ENCODE results near the gene ZBTB25.

ZBTB25 gene, protein sequence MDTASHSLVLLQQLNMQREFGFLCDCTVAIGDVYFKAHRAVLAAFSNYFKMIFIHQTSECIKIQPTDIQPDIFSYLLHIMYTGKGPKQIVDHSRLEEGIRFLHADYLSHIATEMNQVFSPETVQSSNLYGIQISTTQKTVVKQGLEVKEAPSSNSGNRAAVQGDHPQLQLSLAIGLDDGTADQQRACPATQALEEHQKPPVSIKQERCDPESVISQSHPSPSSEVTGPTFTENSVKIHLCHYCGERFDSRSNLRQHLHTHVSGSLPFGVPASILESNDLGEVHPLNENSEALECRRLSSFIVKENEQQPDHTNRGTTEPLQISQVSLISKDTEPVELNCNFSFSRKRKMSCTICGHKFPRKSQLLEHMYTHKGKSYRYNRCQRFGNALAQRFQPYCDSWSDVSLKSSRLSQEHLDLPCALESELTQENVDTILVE

DNA sequence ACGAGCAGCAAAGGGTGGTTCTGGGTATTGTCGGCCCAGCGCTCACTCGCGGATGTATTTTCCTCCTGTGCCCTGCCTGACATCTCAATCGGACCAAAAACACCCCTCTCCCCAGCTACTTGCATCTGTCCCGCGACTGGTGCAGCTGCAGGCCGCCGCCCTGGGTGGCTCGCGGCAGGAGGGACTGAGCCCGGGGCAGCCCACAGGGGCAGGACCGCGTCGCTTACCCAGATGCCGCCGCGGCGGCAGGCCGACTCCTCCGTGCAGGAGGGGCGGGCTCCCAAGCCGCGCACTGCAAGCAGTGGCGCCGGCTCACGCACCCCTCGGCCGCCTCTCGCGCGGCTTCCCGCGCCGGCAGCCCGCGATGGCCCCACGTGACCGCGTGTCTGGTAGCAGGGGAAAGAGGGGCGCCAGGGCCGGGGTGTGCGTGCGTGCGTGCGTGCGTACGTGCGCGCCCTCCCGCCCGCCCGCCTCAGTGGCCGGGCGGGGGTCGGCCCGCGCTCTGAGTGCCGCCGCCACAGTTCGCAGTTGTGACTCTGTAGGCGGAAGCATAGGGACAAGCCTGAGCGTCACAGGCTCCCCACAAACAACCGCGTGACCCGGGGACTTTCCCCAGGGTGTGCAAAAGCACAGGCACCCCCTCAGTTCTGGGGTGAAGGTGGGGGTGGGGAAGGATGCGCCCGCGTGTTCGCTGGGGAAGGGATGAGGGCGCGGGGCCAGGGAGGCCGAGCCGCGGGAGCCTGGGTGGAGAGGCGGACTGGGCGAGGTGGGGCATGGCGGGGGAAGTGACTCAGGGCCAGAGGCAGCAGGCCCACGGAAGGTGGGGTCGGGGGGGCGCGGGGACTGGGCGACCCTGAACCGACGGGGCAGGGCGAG, at the start of gene ZBTB25:
Gene ZBTB25 (minus strand): TSS at position 405 of the 876 bp plus-strand sequence. CDS start 13,305 bp downstream, outside the sequence.
- TF ChIP-seq CEBPB (IDR thresholded peaks at IDR 0.05), result no peak
- 0 out of 2 replicates have a peak, but pooled peaks have one; percentile 20 for TF ChIP-seq YY1 (IDR thresholded peaks at IDR 0.05; ENCODE audit: low read depth)
- TF ChIP-seq, protein P1, sequence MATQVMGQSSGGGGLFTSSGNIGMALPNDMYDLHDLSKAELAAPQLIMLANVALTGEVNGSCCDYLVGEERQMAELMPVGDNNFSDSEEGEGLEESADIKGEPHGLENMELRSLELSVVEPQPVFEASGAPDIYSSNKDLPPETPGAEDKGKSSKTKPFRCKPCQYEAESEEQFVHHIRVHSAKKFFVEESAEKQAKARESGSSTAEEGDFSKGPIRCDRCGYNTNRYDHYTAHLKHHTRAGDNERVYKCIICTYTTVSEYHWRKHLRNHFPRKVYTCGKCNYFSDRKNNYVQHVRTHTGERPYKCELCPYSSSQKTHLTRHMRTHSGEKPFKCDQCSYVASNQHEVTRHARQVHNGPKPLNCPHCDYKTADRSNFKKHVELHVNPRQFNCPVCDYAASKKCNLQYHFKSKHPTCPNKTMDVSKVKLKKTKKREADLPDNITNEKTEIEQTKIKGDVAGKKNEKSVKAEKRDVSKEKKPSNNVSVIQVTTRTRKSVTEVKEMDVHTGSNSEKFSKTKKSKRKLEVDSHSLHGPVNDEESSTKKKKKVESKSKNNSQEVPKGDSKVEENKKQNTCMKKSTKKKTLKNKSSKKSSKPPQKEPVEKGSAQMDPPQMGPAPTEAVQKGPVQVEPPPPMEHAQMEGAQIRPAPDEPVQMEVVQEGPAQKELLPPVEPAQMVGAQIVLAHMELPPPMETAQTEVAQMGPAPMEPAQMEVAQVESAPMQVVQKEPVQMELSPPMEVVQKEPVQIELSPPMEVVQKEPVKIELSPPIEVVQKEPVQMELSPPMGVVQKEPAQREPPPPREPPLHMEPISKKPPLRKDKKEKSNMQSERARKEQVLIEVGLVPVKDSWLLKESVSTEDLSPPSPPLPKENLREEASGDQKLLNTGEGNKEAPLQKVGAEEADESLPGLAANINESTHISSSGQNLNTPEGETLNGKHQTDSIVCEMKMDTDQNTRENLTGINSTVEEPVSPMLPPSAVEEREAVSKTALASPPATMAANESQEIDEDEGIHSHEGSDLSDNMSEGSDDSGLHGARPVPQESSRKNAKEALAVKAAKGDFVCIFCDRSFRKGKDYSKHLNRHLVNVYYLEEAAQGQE (IDR thresholded peaks at IDR 0.05; ENCODE audit: low read depth), result 0 out of 2 replicates have a peak, but pooled peaks have one; percentile 17
- TF ChIP-seq, protein P2, sequence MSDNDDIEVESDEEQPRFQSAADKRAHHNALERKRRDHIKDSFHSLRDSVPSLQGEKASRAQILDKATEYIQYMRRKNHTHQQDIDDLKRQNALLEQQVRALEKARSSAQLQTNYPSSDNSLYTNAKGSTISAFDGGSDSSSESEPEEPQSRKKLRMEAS (IDR thresholded peaks at IDR 0.05), result peak; percentile 86
- peak; percentile 34; the same call in 1 of the 2 replicates for TF ChIP-seq EGR1 (IDR thresholded peaks at IDR 0.05)
- peak; percentile 99; the same call in 1 of the 2 replicates for TF ChIP-seq ZBTB7A (IDR thresholded peaks at IDR 0.05; ENCODE audit: low read depth)
- no peak for TF ChIP-seq FOXM1 (IDR thresholded peaks at IDR 0.05; ENCODE audit: borderline replicate concordance, low read depth)
- TF ChIP-seq, protein P3, sequence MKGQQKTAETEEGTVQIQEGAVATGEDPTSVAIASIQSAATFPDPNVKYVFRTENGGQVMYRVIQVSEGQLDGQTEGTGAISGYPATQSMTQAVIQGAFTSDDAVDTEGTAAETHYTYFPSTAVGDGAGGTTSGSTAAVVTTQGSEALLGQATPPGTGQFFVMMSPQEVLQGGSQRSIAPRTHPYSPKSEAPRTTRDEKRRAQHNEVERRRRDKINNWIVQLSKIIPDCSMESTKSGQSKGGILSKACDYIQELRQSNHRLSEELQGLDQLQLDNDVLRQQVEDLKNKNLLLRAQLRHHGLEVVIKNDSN (IDR thresholded peaks at IDR 0.05), result peak; percentile 95
- TF ChIP-seq TAF1 (IDR thresholded peaks at IDR 0.05; ENCODE audit: low read depth), result peak; percentile 67
- TF ChIP-seq EP300 (IDR thresholded peaks at IDR 0.05; ENCODE audit: borderline replicate concordance), result no peak
- 0 out of 2 replicates have a peak, but pooled peaks have one; percentile 8 for TF ChIP-seq CREB1 (IDR thresholded peaks at IDR 0.05; ENCODE audit: low read depth)
- peak; percentile 4; the same call in 1 of the 2 replicates for TF ChIP-seq TEAD4 (IDR thresholded peaks at IDR 0.05)
- TF ChIP-seq RAD21 (IDR thresholded peaks at IDR 0.05; ENCODE audit: low read depth), result no peak
- peak; percentile 37; the same call in 1 of the 2 replicates for TF ChIP-seq NFIC (IDR thresholded peaks at IDR 0.05)
- TF ChIP-seq TCF12 (IDR thresholded peaks at IDR 0.05; ENCODE audit: low read depth), result no peak; the same call in 1 of the 2 replicates

DNA sequence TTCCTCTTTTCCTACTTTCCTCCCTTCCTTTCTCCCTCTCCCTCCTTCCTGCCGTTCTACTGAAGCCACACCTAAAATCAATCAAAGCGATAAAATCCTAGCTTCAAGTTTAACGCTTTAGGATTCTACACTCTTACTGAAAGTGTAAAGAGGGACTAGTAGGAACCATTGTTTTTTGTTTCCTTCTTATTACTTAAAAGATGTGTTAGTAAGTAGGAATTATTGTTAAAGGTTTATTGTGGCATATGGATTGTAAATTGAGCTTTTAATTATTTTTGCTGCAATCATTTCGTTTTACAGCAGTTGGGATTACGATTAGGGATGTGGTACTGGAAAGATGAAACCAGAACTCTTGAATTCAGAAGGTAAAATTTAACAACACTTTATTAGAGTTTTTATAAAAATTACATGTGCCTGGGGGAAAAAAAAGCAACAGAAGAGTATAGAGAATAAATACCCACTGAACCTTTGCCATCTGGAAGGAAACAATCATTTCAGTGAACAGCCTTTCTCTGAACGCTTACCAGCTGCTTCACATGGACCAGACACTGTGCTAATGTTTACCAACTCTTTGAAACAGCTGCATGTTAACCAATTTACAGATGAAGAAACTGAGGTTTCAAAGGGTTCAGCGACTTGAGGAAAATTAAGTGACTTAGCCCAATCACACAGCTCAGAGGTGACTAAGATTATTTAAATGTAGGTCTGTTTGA, 47.1 kb upstream of the ZBTB25 start:
- TF ChIP-seq, protein P1 (IDR thresholded peaks at IDR 0.05; ENCODE audit: low read depth), result no peak
- TF ChIP-seq FOXM1 (IDR thresholded peaks at IDR 0.05; ENCODE audit: borderline replicate concordance, low read depth), result no peak
- TF ChIP-seq EGR1 (IDR thresholded peaks at IDR 0.05), result no peak
- TF ChIP-seq CREB1 (IDR thresholded peaks at IDR 0.05; ENCODE audit: low read depth), result no peak
- no peak for TF ChIP-seq TAF1 (IDR thresholded peaks at IDR 0.05; ENCODE audit: low read depth)
- TF ChIP-seq RAD21 (IDR thresholded peaks at IDR 0.05; ENCODE audit: low read depth), result no peak
- no peak for TF ChIP-seq TCF12 (IDR thresholded peaks at IDR 0.05; ENCODE audit: low read depth)
- no peak for TF ChIP-seq YY1 (IDR thresholded peaks at IDR 0.05; ENCODE audit: low read depth)
- no peak for TF ChIP-seq ZBTB7A (IDR thresholded peaks at IDR 0.05; ENCODE audit: low read depth)
- TF ChIP-seq EP300 (IDR thresholded peaks at IDR 0.05; ENCODE audit: borderline replicate concordance), result no peak
- TF ChIP-seq, protein P2 (IDR thresholded peaks at IDR 0.05), result no peak
- no peak for TF ChIP-seq CEBPB (IDR thresholded peaks at IDR 0.05)
- no peak for TF ChIP-seq NFIC (IDR thresholded peaks at IDR 0.05)
- TF ChIP-seq, protein P3 (IDR thresholded peaks at IDR 0.05), result no peak
- TF ChIP-seq TEAD4 (IDR thresholded peaks at IDR 0.05), result no peak

DNA sequence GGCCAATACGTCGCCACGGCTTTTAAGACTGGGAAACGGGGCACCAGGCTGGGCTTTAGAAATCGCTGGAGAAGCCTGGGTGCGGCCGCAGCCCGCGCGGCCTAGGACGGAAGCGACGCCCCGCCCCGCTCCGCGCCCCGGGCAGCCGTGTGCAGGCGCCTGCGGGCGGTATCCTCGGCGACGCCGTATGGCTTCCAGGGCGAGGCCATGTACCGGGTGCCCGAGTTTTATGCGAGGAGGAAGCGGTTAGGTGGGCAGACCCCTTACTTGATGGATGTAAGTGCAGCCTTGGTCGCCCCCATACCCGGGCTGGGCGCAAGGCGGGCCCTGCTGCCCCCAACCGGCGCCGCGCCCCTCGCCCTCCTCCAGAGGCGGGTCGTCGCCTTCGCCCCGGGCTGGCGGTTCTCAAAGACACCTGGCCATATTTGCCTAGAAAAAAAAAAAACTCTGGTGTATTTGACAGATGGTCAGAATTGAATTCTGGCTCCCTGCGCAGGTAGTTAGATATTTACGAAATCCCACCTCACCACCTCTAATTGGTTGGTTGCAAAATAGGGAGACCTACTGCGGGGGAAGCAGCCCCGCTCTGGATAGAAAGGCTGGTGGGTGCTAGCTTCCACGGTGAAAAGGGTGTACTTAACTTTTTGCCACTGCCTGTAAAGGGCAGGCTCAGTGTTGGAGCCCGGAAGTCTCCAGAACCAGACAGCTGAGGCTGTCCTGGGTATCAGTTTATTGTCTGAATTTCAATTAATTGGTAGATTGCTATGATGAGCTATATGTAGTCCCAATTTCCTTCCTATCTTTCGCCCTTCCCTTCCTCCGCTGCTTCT, 46.4 kb upstream of the ZBTB25 start, which contains the start of gene PPP1R36:
Gene PPP1R36 (plus strand): TSS at position 171 of the 830 bp plus-strand sequence. CDS start 37 bp downstream, at position 208.
- TF ChIP-seq, protein P3 (IDR thresholded peaks at IDR 0.05), result no peak
- TF ChIP-seq RAD21 (IDR thresholded peaks at IDR 0.05; ENCODE audit: low read depth), result no peak
- TF ChIP-seq YY1 (IDR thresholded peaks at IDR 0.05; ENCODE audit: low read depth), result no peak
- no peak for TF ChIP-seq NFIC (IDR thresholded peaks at IDR 0.05)
- no peak for TF ChIP-seq TAF1 (IDR thresholded peaks at IDR 0.05; ENCODE audit: low read depth)
- no peak for TF ChIP-seq EP300 (IDR thresholded peaks at IDR 0.05; ENCODE audit: borderline replicate concordance)
- no peak for TF ChIP-seq TEAD4 (IDR thresholded peaks at IDR 0.05)
- TF ChIP-seq FOXM1 (IDR thresholded peaks at IDR 0.05; ENCODE audit: borderline replicate concordance, low read depth), result no peak
- TF ChIP-seq, protein P2 (IDR thresholded peaks at IDR 0.05), result no peak
- TF ChIP-seq, protein P1 (IDR thresholded peaks at IDR 0.05; ENCODE audit: low read depth), result no peak
- TF ChIP-seq TCF12 (IDR thresholded peaks at IDR 0.05; ENCODE audit: low read depth), result no peak
- no peak for TF ChIP-seq CREB1 (IDR thresholded peaks at IDR 0.05; ENCODE audit: low read depth)
- no peak for TF ChIP-seq CEBPB (IDR thresholded peaks at IDR 0.05)
- no peak for TF ChIP-seq EGR1 (IDR thresholded peaks at IDR 0.05)
- no peak for TF ChIP-seq ZBTB7A (IDR thresholded peaks at IDR 0.05; ENCODE audit: low read depth)

Measured in Ishikawa (cell line).